K562 (cell line): ENCODE results near the gene TRAF3IP1. TPM values are rescaled to one million over a fixed set of nuclear protein-coding genes. Genes with fewer than 3 reads are reported as not detected.

ENCODE experiments used
- ATAC-seq: fragments of 200-7000 bp; cut with Tn5 transposase; 3 replicates; pipeline ENCODE4 v1.9.1; 2020; ENCODE audit warnings: moderate library complexity
- BruUV-seq: library from RNA; stranded (reverse); fragments of 400-500 nt; replicated peaks from 2 replicates; lab custom pipeline; 2021; lab: Mats Ljungman, UMichigan
- CTCF ChIA-PET: fragments of 300-600 bp; formaldehyde crosslinking; extraction: SDS; loops from one replicate; lab custom pipeline; 2021; ENCODE audit warnings: low intra/inter-chr PET ratio; lab: Yijun Ruan, JAX
- POLR2A ChIA-PET: fragments of 300-600, 350-650 bp; sonication (Branson Sonifier 250); formaldehyde crosslinking; extraction: SDS; loops from one replicate; lab custom pipeline; 2021; ENCODE audit warnings: antibody characterized with exemption, inconsistent platforms; lab: Yijun Ruan, JAX
- DNase-seq, 4 experiments: peaks; one replicate each; pipeline versions ENCODE4 v3.0.0 to v3.0.0-alpha.2; 2011 to 2018; ENCODE audit warnings: low spot score in 3 of 4, mixed read lengths in 3 of 4; ENCODE audit errors: extremely low read depth in 1 of 4
- FAIRE-seq: peaks from 2 replicates; lab custom pipeline; 2011; peaks lifted over from hg19 to GRCh38; lab: Jason Lieb, UNC
- H2AFZ ChIP-seq: 2 replicates; pipeline ENCODE4 v1.6.0; 2011; ENCODE audit warnings: low read depth, low read length, control low read depth, inconsistent platforms
- H3K27ac ChIP-seq: fragments of 200-600 bp; 3 replicates; pipeline ENCODE4 v1.8.0; 2011; ENCODE audit warnings: low read depth, mild to moderate bottlenecking, control low read depth, inconsistent platforms, low read length, moderate library complexity, mixed read lengths; ENCODE audit errors: extremely low read depth
- H3K27me3 ChIP-seq, 2 experiments: fragments of 300-600 bp in 1 of 2; 2 replicates in 1 of 2; 3 replicates in 1 of 2; pipeline versions ENCODE4 v1.6.0 to v1.8.0; 2011; ENCODE audit warnings: inconsistent platforms in 2 of 2, low read length in 2 of 2, mild to moderate bottlenecking in 1 of 2, mixed read lengths in 1 of 2, moderate library complexity in 1 of 2; ENCODE audit not compliant: control insufficient read depth in 2 of 2, insufficient read depth in 2 of 2
- H3K36me3 ChIP-seq: fragments of 300-600 bp; 3 replicates; pipeline ENCODE4 v1.8.0; 2011; ENCODE audit warnings: mild to moderate bottlenecking, low read length, inconsistent platforms; ENCODE audit not compliant: control insufficient read depth, insufficient read depth
- H3K4me1 ChIP-seq, 2 experiments: fragments of 200-600 bp in 1 of 2; replicated peaks in 1 of 2; 2 replicates in 1 of 2; 3 replicates in 1 of 2; pipeline versions ENCODE4 v1.5.1 to v1.8.0; 2011; ENCODE audit warnings: inconsistent platforms in 2 of 2, low read length in 2 of 2, mild to moderate bottlenecking in 1 of 2, mixed read lengths in 1 of 2, moderate library complexity in 1 of 2; ENCODE audit not compliant: control insufficient read depth in 2 of 2, insufficient read depth in 2 of 2
- H3K4me2 ChIP-seq: 2 replicates; pipeline ENCODE4 v1.6.1; 2011; ENCODE audit warnings: low read length, control low read depth, inconsistent platforms, mixed read lengths; ENCODE audit not compliant: insufficient read depth
- H3K4me3 ChIP-seq: fragments of 200-600 bp; sonication (generic), shearing (Covaris generic); 2 replicates; pipeline ENCODE4 v1.5.1; 2016; ENCODE audit warnings: control low read depth, inconsistent platforms
- H3K79me2 ChIP-seq: fragments of 200-600 bp; 3 replicates; pipeline ENCODE4 v1.8.0; 2011; ENCODE audit warnings: low read length, inconsistent platforms; ENCODE audit not compliant: control insufficient read depth, insufficient read depth
- H3K9ac ChIP-seq, 2 experiments: 2 replicates each; pipeline versions ENCODE4 v1.6.0 to v1.6.1; 2011; ENCODE audit warnings: low read depth in 2 of 2, low read length in 2 of 2, control low read depth in 1 of 2, inconsistent platforms in 1 of 2, mild to moderate bottlenecking in 1 of 2, mixed read lengths in 1 of 2; ENCODE audit not compliant: insufficient read depth in 1 of 2
- H3K9me1 ChIP-seq: one replicate; pipeline ENCODE4 v1.6.0; 2011; ENCODE audit warnings: inconsistent platforms, mild to moderate bottlenecking, low read length, moderate library complexity; ENCODE audit not compliant: control insufficient read depth, insufficient read depth
- H3K9me3 ChIP-seq: replicated peaks from 2 replicates; pipeline ENCODE4 v1.5.1; 2011; ENCODE audit warnings: low read depth, low read length, inconsistent platforms; ENCODE audit not compliant: control insufficient read depth, insufficient read depth
- H4K20me1 ChIP-seq: replicated peaks from 2 replicates; pipeline ENCODE4 v1.6.1; 2011; ENCODE audit warnings: low read length, inconsistent platforms, mixed read lengths; ENCODE audit not compliant: control insufficient read depth, insufficient read depth
- CCAR2 ChIP-seq: fragments of 200-400 bp; formaldehyde crosslinking; IDR thresholded peaks from 2 replicates; pipeline ENCODE4 v1.6.1; 2017; ENCODE audit warnings: mild to moderate bottlenecking, low read depth, low read length
- E4F1 ChIP-seq: fragments of 250-450 bp; sonication (Bioruptor Pico); IDR thresholded peaks from 2 replicates; pipeline ENCODE4 v1.5.0; 2021; ENCODE audit warnings: mild to moderate bottlenecking, borderline replicate concordance
- EP300 ChIP-seq: IDR thresholded peaks from 2 replicates; pipeline ENCODE4 v1.6.1; 2012; ENCODE audit warnings: low read length, improper control_type of control experiment
- FOXA3 ChIP-seq, 2 experiments: fragments of 450-650 bp in 1 of 2; sonication (generic) in 1 of 2; formaldehyde crosslinking; IDR thresholded peaks in 1 of 2; conservative IDR thresholded peaks in 1 of 2; 2 replicates each; pipeline versions ENCODE4 v1.4.0 to v1.8.0; 2020 to 2022; ENCODE audit warnings: mild to moderate bottlenecking in 2 of 2, missing genetic modification reagents in 1 of 2
- GTF2F1 ChIP-seq: IDR thresholded peaks from 2 replicates; pipeline ENCODE4 v1.6.1; 2011; ENCODE audit warnings: low read depth, low read length, improper control_type of control experiment
- HCFC1 ChIP-seq: IDR thresholded peaks from 2 replicates; pipeline ENCODE4 v1.6.1; 2012; ENCODE audit warnings: low read depth, low read length, improper control_type of control experiment
- HDAC2 ChIP-seq: fragments of 450-650 bp; IDR thresholded peaks from 2 replicates; pipeline ENCODE4 v1.6.1; 2016; ENCODE audit warnings: mild to moderate bottlenecking
- MCM5 ChIP-seq: fragments of 450-650 bp; IDR thresholded peaks from 2 replicates; pipeline ENCODE4 v1.6.1; 2016; ENCODE audit warnings: low read depth
- MTA2 ChIP-seq: fragments of 450-650 bp; IDR thresholded peaks from 2 replicates; pipeline ENCODE4 v1.6.1; 2016; ENCODE audit warnings: low read depth
- NFYB ChIP-seq: IDR thresholded peaks from 2 replicates; pipeline ENCODE4 v1.6.1; 2011; ENCODE audit warnings: mild to moderate bottlenecking, moderate library complexity; ENCODE audit not compliant: insufficient read length; ENCODE audit errors: extremely low read depth
- SLC30A9 ChIP-seq: fragments of 250-450 bp; sonication (Bioruptor Pico); IDR thresholded peaks from 2 replicates; pipeline ENCODE4 v1.8.0; 2022; ENCODE audit warnings: mild to moderate bottlenecking, moderate library complexity
- SMAD1 ChIP-seq: fragments of 150-350 bp; IDR thresholded peaks from 2 replicates; pipeline ENCODE4 v1.6.1; 2014; ENCODE audit warnings: low read length, low read depth; ENCODE audit not compliant: partially characterized antibody
- VEZF1 ChIP-seq: fragments of 200-800 bp; sonication (Bioruptor generic); IDR thresholded peaks from 2 replicates; pipeline ENCODE4 v1.6.1; 2017; ENCODE audit warnings: missing genetic modification characterization, missing compliant biosample characterization
- ZNF766 ChIP-seq: fragments of 200-800 bp; sonication (Bioruptor generic); conservative IDR thresholded peaks from 2 replicates; pipeline ENCODE4 v1.6.1; 2016; ENCODE audit warnings: missing genetic modification characterization, missing compliant biosample characterization
- WGBS: fragments of 100-300 bp; shearing (Covaris generic); methylation state at CpG from one replicate; pipeline ENCODE4 v1.1.6; 2016; ENCODE audit warnings: low coverage, mixed read lengths; ENCODE audit not compliant: insufficient coverage; ENCODE audit errors: missing lambda C conversion rate; 5-methylcytosine and 5-hydroxymethylcytosine counted together
- in situ Hi-C: fragments of 300-500 bp; cut with MboI; formaldehyde crosslinking; loops from 4 replicates; pipeline ENCODE4 v1.15.0; 2018; ENCODE audit warnings: inconsistent platforms, mixed read lengths
- intact Hi-C: fragments of 100-400 bp; cut with micrococcal nuclease; formaldehyde crosslinking; loops from 2 replicates; pipeline ENCODE4 v1.14.2; 2022
- polyA plus RNA-seq, 8 experiments: library from polyadenylated mRNA; depleted of rRNA in 4 of 8; stranded (reverse) in 5 of 8; unstranded in 3 of 8; fragments of >200 nt; fragmentation: Nextera tagmentation in 2 of 8; fragmentation: Illumina TruSeq in 1 of 8; extraction: Ambion mirVana in 2 of 8; extraction: Trizol in 1 of 8; gene quantifications; 2 replicates each; pipeline versions ENCODE4 v1.2.1 to v1.2.3, GENCODE V29; 2011 to 2014; ENCODE audit warnings: inconsistent platforms in 1 of 8, missing spikeins in 1 of 8
- total RNA-seq, 7 experiments: library from RNA; depleted of rRNA in 6 of 7; stranded (reverse); fragments of >200 nt in 6 of 7; fragmentation: Illumina TruSeq in 2 of 7; extraction: Trizol in 2 of 7; gene quantifications; 2 replicates each; pipeline versions ENCODE4 v1.2.1 to v1.2.3, GENCODE V29; 2011 to 2021; ENCODE audit warnings: low replicate concordance in 1 of 7

TRAF3IP1 gene
- total and polyA plus RNA-seq, 9 of the 15 experiments (the other 6 are each of a cell fraction or from before 2014, with no cell fraction given), result 1.3 to 7.4 (median 3.4) TPM

GRCh38 chr2:238330391-238330790, 10.1 kb downstream of the TRAF3IP1 start:
- DNase-seq (no peak), FAIRE-seq (no peak), ATAC-seq (no peak)
- Histone ChIP-seq H3K4me2 (no peak overlapping the region), H3K4me1 (no peaks in the 10 kb centered on the region; a peak in 1 of 5 replicates), H3K79me2 (no peaks in the 10 kb centered on the region), H3K9me1 (no peaks in the 10 kb centered on the region), H3K4me3 (no peak overlapping the region), H3K36me3 (peaks cover 3% of the 10 kb centered on the region; the same call in 1 of the 3 replicates), H4K20me1 (no peaks in the 10 kb centered on the region), H2AFZ (no peak overlapping the region), H3K27me3 (no peaks in the 10 kb centered on the region), H3K27ac (no peak overlapping the region), H3K9me3 (no peaks in the 10 kb centered on the region), H3K9ac (no peak overlapping the region)
- no TSS peak for BruUV-seq
- 72% methylated on average over 6 of the region's 9 CpGs for WGBS
- in situ Hi-C loops (no loop called here), intact Hi-C loops (no loop called here)
- ChIA-PET POLR2A (no interaction called here), CTCF (no interaction called here)
- TF ChIP-seq SLC30A9 (CRISPR knock-in tag) (no peak), EP300 (no peak), HDAC2 (no peak)

GRCh38 chr2:238331916-238332315, 11.6 kb downstream of the TRAF3IP1 start:
- no peak overlapping the region for H3K4me3 ChIP-seq
- DNase-seq (no peak), FAIRE-seq (no peak), ATAC-seq (no peak)
- no peak overlapping the region for H2AFZ ChIP-seq
- WGBS, result 38% methylated on average over 5 of the region's 5 CpGs
- ChIA-PET CTCF (no interaction called here), POLR2A (no interaction called here)
- BruUV-seq, result no TSS peak
- no peaks in the 10 kb centered on the region for H4K20me1 ChIP-seq
- intact Hi-C loops (no loop called here), in situ Hi-C loops (no loop called here)
- H3K9me3 ChIP-seq, result no peaks in the 10 kb centered on the region
- H3K27me3 ChIP-seq, result no peaks in the 10 kb centered on the region
- peaks cover 5% of the 10 kb centered on the region; the same call in 1 of the 3 replicates for H3K36me3 ChIP-seq
- H3K27ac ChIP-seq, result no peak overlapping the region
- no peak overlapping the region for H3K4me2 ChIP-seq
- H3K9me1 ChIP-seq, result no peaks in the 10 kb centered on the region
- H3K9ac ChIP-seq, result no peak overlapping the region
- H3K79me2 ChIP-seq, result no peaks in the 10 kb centered on the region
- no peaks in the 10 kb centered on the region; a peak in 1 of 5 replicates for H3K4me1 ChIP-seq
- TF ChIP-seq CCAR2 (no peak), ZNF766 (no peak), FOXA3 (CRISPR knock-in tag; conservative IDR thresholded peaks at IDR 0.05 in 1 of 2, IDR thresholded peaks at IDR 0.05 in 1 of 2) (no peak), HCFC1 (no peak), MCM5 (no peak), VEZF1 (CRISPR knock-in tag) (no peak), E4F1 (CRISPR knock-in tag) (no peak), GTF2F1 (no peak), SMAD1 (no peak), MTA2 (no peak), NFYB (no peak)
